GM23338 (cell line): ENCODE measurements around the gene FAAH.

Experiments
- CTCF ChIP-seq, 2 experiments: fragments of 200-600 bp in 1 of 2; sonication (generic) in 1 of 2; conservative IDR thresholded peaks; 2 replicates each; pipeline versions ENCODE4 v1.5.1 to v1.6.1; 2016 to 2017; ENCODE audit warnings: antibody characterized with exemption in 2 of 2, low read depth in 2 of 2, mild to moderate bottlenecking in 2 of 2, moderate library complexity in 1 of 2
- EZH2 ChIP-seq: fragments of 200-600 bp; sonication (generic); IDR thresholded peaks from one replicate; pipeline ENCODE4 v1.8.0; 2017; ENCODE audit warnings: antibody characterized with exemption, mild to moderate bottlenecking, low read depth; ENCODE audit not compliant: unreplicated experiment
- EZH2phosphoT487 ChIP-seq: fragments of 200-600 bp; sonication (generic); IDR thresholded peaks from one replicate; pipeline ENCODE4 v1.8.1; 2018; ENCODE audit warnings: antibody characterized with exemption; ENCODE audit not compliant: unreplicated experiment

GRCh38 chr1:46455951-46456350 lies 61.8 kb downstream of the FAAH start:
- TF ChIP-seq CTCF (conservative IDR thresholded peaks at IDR 0.05; ENCODE audit: low read depth in 2 of 2) (no peak), EZH2 (no peak), EZH2phosphoT487 (no peak)
